ENCODE data around the gene TBX18. TPM values are rescaled to one million over a fixed set of nuclear protein-coding genes. Genes with fewer than 3 reads are reported as not detected.

Gene TBX18
- total and polyA plus RNA-seq, 4 donors, result 0.05 to 1.3 (median 0.21) TPM

- no peak overlapping the region for H3K27ac ChIP-seq (ENCODE audit: low read depth in 1 of 2, low read length in 1 of 2)
- no peaks in the 10 kb centered on the region for H3K36me3 ChIP-seq (ENCODE audit: control insufficient read depth in 4 of 4, insufficient read depth in 4 of 4, low read length in 4 of 4)
- no peak for TF ChIP-seq CTCF (IDR thresholded peaks at IDR 0.05; ENCODE audit: control extremely low read depth, extremely low read depth)
- peaks cover 0 to 4% (median 3%) of the 10 kb centered on the region in 3 donors for H3K27me3 ChIP-seq (ENCODE audit: control insufficient read depth in 3 of 3, insufficient read depth in 3 of 3, low read length in 2 of 3)
- ATAC-seq (ENCODE audit: insufficient read depth, low FRiP score) (no peak), DNase-seq (no peak)
- H3K9ac ChIP-seq (ENCODE audit: insufficient read depth in 1 of 2, low read length in 2 of 2), result no peak overlapping the region
- no peaks in the 10 kb centered on the region for H3K9me3 ChIP-seq (ENCODE audit: control insufficient read depth in 4 of 4, insufficient read depth in 3 of 4, low read length in 3 of 4)
- no peaks in the 10 kb centered on the region for H3K4me1 ChIP-seq (ENCODE audit: control insufficient read depth in 5 of 5, insufficient read depth in 5 of 5, low read length in 5 of 5)
- no peak overlapping the region for H3K4me3 ChIP-seq
Measured at GRCh38 chr6:84749181-84749580, 15.2 kb downstream of the TBX18 start.

GRCh38 chr6:84748376-84748775, 16.0 kb downstream of the TBX18 start:
- TF ChIP-seq CTCF (IDR thresholded peaks at IDR 0.05; ENCODE audit: control extremely low read depth, extremely low read depth), result no peak
- H3K36me3 ChIP-seq (ENCODE audit: control insufficient read depth in 4 of 4, insufficient read depth in 4 of 4, low read length in 4 of 4), result no peaks in the 10 kb centered on the region
- no peak overlapping the region for H3K4me3 ChIP-seq
- H3K9ac ChIP-seq (ENCODE audit: insufficient read depth in 1 of 2, low read length in 2 of 2), result no peak overlapping the region
- H3K9me3 ChIP-seq (ENCODE audit: control insufficient read depth in 4 of 4, insufficient read depth in 3 of 4, low read length in 3 of 4), result no peaks in the 10 kb centered on the region
- H3K27me3 ChIP-seq (ENCODE audit: control insufficient read depth in 3 of 3, insufficient read depth in 3 of 3, low read length in 2 of 3), result peaks cover 0 to 4% (median 0%) of the 10 kb centered on the region in 3 donors
- no peaks in the 10 kb centered on the region for H3K4me1 ChIP-seq (ENCODE audit: control insufficient read depth in 5 of 5, insufficient read depth in 5 of 5, low read length in 5 of 5)
- H3K27ac ChIP-seq (ENCODE audit: low read depth in 1 of 2, low read length in 1 of 2), result no peak overlapping the region
- 59 to 70% methylated on average over 2 of the region's 2 CpGs for WGBS, 2 donors
- DNase-seq (no peak), ATAC-seq (ENCODE audit: insufficient read depth, low FRiP score) (no peak)

GRCh38 chr6:84743616-84744015, 20.8 kb downstream of the TBX18 start:
- TF ChIP-seq CTCF (IDR thresholded peaks at IDR 0.05; ENCODE audit: control extremely low read depth, extremely low read depth), result no peak
- Histone ChIP-seq H3K27me3 (ENCODE audit: control insufficient read depth in 3 of 3, insufficient read depth in 3 of 3, low read length in 2 of 3) (peaks cover 0 to 2% (median 0%) of the 10 kb centered on the region in 3 donors), H3K9me3 (ENCODE audit: control insufficient read depth in 4 of 4, insufficient read depth in 3 of 4, low read length in 3 of 4) (no peaks in the 10 kb centered on the region), H3K9ac (ENCODE audit: insufficient read depth in 1 of 2, low read length in 2 of 2) (no peak overlapping the region), H3K27ac (ENCODE audit: low read depth in 1 of 2, low read length in 1 of 2) (no peak overlapping the region), H3K36me3 (ENCODE audit: control insufficient read depth in 4 of 4, insufficient read depth in 4 of 4, low read length in 4 of 4) (no peaks in the 10 kb centered on the region), H3K4me3 (no peak overlapping the region), H3K4me1 (ENCODE audit: control insufficient read depth in 5 of 5, insufficient read depth in 5 of 5, low read length in 5 of 5) (no peaks in the 10 kb centered on the region)
- DNase-seq (no peak), ATAC-seq (ENCODE audit: insufficient read depth, low FRiP score) (no peak)
- 70 to 76% methylated on average over 4 of the region's 4 CpGs for WGBS, 2 donors

- H3K4me3 ChIP-seq, result no peak overlapping the region
- peaks cover 0 to 4% (median 0%) of the 10 kb centered on the region in 4 donors for H3K9me3 ChIP-seq (ENCODE audit: control insufficient read depth in 4 of 4, insufficient read depth in 3 of 4, low read length in 3 of 4)
- no peak overlapping the region for H3K27ac ChIP-seq (ENCODE audit: low read depth in 1 of 2, low read length in 1 of 2)
- no peak for TF ChIP-seq CTCF (IDR thresholded peaks at IDR 0.05; ENCODE audit: control extremely low read depth, extremely low read depth)
- no peak overlapping the region for H3K9ac ChIP-seq (ENCODE audit: insufficient read depth in 1 of 2, low read length in 2 of 2)
- H3K4me1 ChIP-seq (ENCODE audit: control insufficient read depth in 5 of 5, insufficient read depth in 5 of 5, low read length in 5 of 5), result no peaks in the 10 kb centered on the region
- no peaks in the 10 kb centered on the region for H3K27me3 ChIP-seq (ENCODE audit: control insufficient read depth in 3 of 3, insufficient read depth in 3 of 3, low read length in 2 of 3)
- no peaks in the 10 kb centered on the region for H3K36me3 ChIP-seq (ENCODE audit: control insufficient read depth in 4 of 4, insufficient read depth in 4 of 4, low read length in 4 of 4)
- WGBS, 2 donors, result 65 to 70% methylated on average over 1 of the region's 1 CpG
- ATAC-seq (ENCODE audit: insufficient read depth, low FRiP score) (no peak), DNase-seq (no peak)
Measured at GRCh38 chr6:84740385-84740784, 24.0 kb downstream of the TBX18 start.
